Neuronal stem cell (in vitro differentiated cells): Measurements from ENCODE around the gene C18orf54. TPM values are rescaled to one million over a fixed set of nuclear protein-coding genes. Genes with fewer than 3 reads are reported as not detected.

Experiments used
- DNase-seq: peaks from one replicate; pipeline ENCODE4 v3.0.0-alpha.2; 2013; ENCODE audit warnings: low spot score
- H2AFZ ChIP-seq: one replicate; pipeline ENCODE4 v1.6.1; 2013; ENCODE audit warnings: mild to moderate bottlenecking, low read length, inconsistent platforms
- H2AK5ac ChIP-seq: 2 replicates; pipeline ENCODE4 v1.6.1; 2013; ENCODE audit warnings: low read depth, mild to moderate bottlenecking, inconsistent platforms, low read length, moderate library complexity, mixed read lengths
- H2BK120ac ChIP-seq: 2 replicates; pipeline ENCODE4 v1.6.1; 2013; ENCODE audit warnings: low read depth, mild to moderate bottlenecking, inconsistent platforms, low read length, moderate library complexity, mixed read lengths
- H2BK12ac ChIP-seq: one replicate; pipeline ENCODE4 v1.6.1; 2013; ENCODE audit warnings: low read length, inconsistent platforms
- H2BK15ac ChIP-seq: 2 replicates; pipeline ENCODE4 v1.6.1; 2013; ENCODE audit warnings: mild to moderate bottlenecking, low read length, inconsistent platforms, mixed read lengths
- H2BK5ac ChIP-seq: one replicate; pipeline ENCODE4 v1.6.1; 2013; ENCODE audit warnings: inconsistent platforms, mild to moderate bottlenecking, low read length, moderate library complexity
- H3K14ac ChIP-seq: one replicate; pipeline ENCODE4 v1.6.1; 2013; ENCODE audit warnings: low read length, inconsistent platforms
- H3K18ac ChIP-seq: 2 replicates; pipeline ENCODE4 v1.6.1; 2013; ENCODE audit warnings: low read length, inconsistent platforms
- H3K23ac ChIP-seq: 2 replicates; pipeline ENCODE4 v1.6.1; 2013; ENCODE audit warnings: low read depth, mild to moderate bottlenecking, mixed read lengths, low read length, inconsistent platforms; ENCODE audit not compliant: poor library complexity
- H3K27ac ChIP-seq: replicated peaks from 3 replicates; pipeline ENCODE4 v1.5.1; 2013; ENCODE audit warnings: low read length, inconsistent platforms
- H3K27me3 ChIP-seq, 3 experiments: 2 replicates each; pipeline ENCODE4 v1.6.1; 2013; ENCODE audit warnings: low read length in 3 of 3, mild to moderate bottlenecking in 2 of 3, inconsistent platforms in 1 of 3, low read depth in 1 of 3, mixed read lengths in 1 of 3, moderate library complexity in 1 of 3; ENCODE audit not compliant: control insufficient read depth in 3 of 3, insufficient read depth in 3 of 3
- H3K36me3 ChIP-seq, 2 donors: replicated peaks in 1 of 2; 2 replicates each; pipeline ENCODE4 v1.6.1; 2013; ENCODE audit warnings: low read length in 2 of 2; ENCODE audit not compliant: control insufficient read depth in 2 of 2, insufficient read depth in 2 of 2
- H3K4ac ChIP-seq: 2 replicates; pipeline ENCODE4 v1.6.1; 2013; ENCODE audit warnings: inconsistent platforms, mild to moderate bottlenecking, low read length, moderate library complexity
- H3K4me1 ChIP-seq, 2 donors: 1 replicate in 1 of 2; 2 replicates in 1 of 2; pipeline ENCODE4 v1.6.1; 2013; ENCODE audit warnings: low read length in 2 of 2, low read depth in 1 of 2; ENCODE audit not compliant: control insufficient read depth in 2 of 2, insufficient read depth in 1 of 2
- H3K4me2 ChIP-seq: one replicate; pipeline ENCODE4 v1.6.1; 2013; ENCODE audit warnings: mild to moderate bottlenecking, low read length, inconsistent platforms; ENCODE audit not compliant: insufficient read depth, poor library complexity, severe bottlenecking
- H3K4me3 ChIP-seq, 2 donors: 2 replicates each; pipeline ENCODE4 v1.5.1; 2013; ENCODE audit warnings: low read length in 2 of 2, mild to moderate bottlenecking in 2 of 2, inconsistent platforms in 1 of 2, moderate library complexity in 1 of 2
- H3K79me1 ChIP-seq: one replicate; pipeline ENCODE4 v1.6.1; 2013; ENCODE audit warnings: low read depth, mild to moderate bottlenecking, inconsistent platforms, low read length, moderate library complexity
- H3K9ac ChIP-seq: one replicate; pipeline ENCODE4 v1.6.1; 2013; ENCODE audit warnings: mild to moderate bottlenecking, low read depth, low read length, inconsistent platforms; ENCODE audit not compliant: poor library complexity
- H3K9me3 ChIP-seq, 2 donors: replicated peaks in 1 of 2; 2 replicates each; pipeline versions ENCODE3 to v1.6.1; 2013; ENCODE audit warnings: low read length in 2 of 2, mild to moderate bottlenecking in 2 of 2, inconsistent platforms in 1 of 2, low read depth in 1 of 2, mixed read lengths in 1 of 2, moderate library complexity in 1 of 2; ENCODE audit not compliant: control insufficient read depth in 2 of 2, insufficient read depth in 1 of 2
- H4K8ac ChIP-seq: one replicate; pipeline ENCODE4 v1.6.1; 2013; ENCODE audit warnings: low read depth, mild to moderate bottlenecking, inconsistent platforms, low read length, moderate library complexity
- H4K91ac ChIP-seq: one replicate; pipeline ENCODE4 v1.6.1; 2013; ENCODE audit warnings: low read length, low read depth, mild to moderate bottlenecking, inconsistent platforms; ENCODE audit not compliant: poor library complexity
- WGBS, 2 donors: extraction: QIAGEN DNeasy Blood & Tissue Kit; methylation state at CpG; one replicate each; pipeline ENCODE4 v1.1.7; 2013; ENCODE audit warnings: missing lambda C conversion rate in 2 of 2, mixed read lengths in 1 of 2; ENCODE audit not compliant: insufficient read length in 2 of 2, insufficient replicate concordance in 1 of 2; ENCODE audit errors: extremely low coverage in 2 of 2; 5-methylcytosine and 5-hydroxymethylcytosine counted together
- small RNA-seq: library from polyadenylated mRNA; stranded (forward); fragments of <200 nt; extraction: miRNeasy Mini kit (QIAGEN cat#:217004); gene quantifications from one replicate; pipeline ENCODE3, GENCODE V24; 2013; ENCODE audit not compliant: insufficient read depth

The C18orf54 gene

DNA sequence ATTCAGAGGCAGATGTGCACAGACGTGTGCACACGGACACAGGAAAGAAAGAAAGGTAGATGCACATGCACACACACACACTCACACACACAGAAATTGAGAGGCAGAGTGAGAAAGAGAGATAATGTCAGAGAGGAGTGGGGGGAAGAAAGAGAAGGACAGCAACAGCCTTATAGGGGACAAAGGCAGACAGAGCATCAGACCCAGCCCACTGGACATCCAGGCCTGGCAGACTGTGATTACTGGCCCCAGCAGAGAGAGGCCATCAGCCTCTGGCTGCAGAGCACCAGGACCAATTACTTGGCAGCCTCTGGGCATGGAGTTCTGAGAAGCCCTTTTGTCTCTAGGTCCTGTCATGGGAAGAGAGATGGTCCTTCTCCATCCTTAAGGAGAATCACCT is 66.1 kb downstream of the C18orf54 start:
- H3K9me3 ChIP-seq: no peaks in the 10 kb centered on the region
- no peak overlapping the region for H3K14ac ChIP-seq
- H2BK12ac ChIP-seq: no peak overlapping the region
- no peak overlapping the region for H2BK5ac ChIP-seq
- no peak overlapping the region for H2AK5ac ChIP-seq
- H3K27ac ChIP-seq: no peak overlapping the region
- no CpG with 5 or more reads among the region's 2 CpGs for WGBS, 2 donors
- no peaks in the 10 kb centered on the region for H3K36me3 ChIP-seq
- H3K9ac ChIP-seq: no peak overlapping the region
- no peak overlapping the region for H2AFZ ChIP-seq
- H3K18ac ChIP-seq: no peak overlapping the region
- H3K4me1 ChIP-seq: no peaks in the 10 kb centered on the region
- no peaks in the 10 kb centered on the region for H3K79me1 ChIP-seq
- H3K23ac ChIP-seq: no peak overlapping the region
- H4K91ac ChIP-seq: no peak overlapping the region
- no peak overlapping the region for H3K4me2 ChIP-seq
- H2BK15ac ChIP-seq: no peak overlapping the region
- no peak for DNase-seq
- H3K4ac ChIP-seq: no peak overlapping the region
- no peak overlapping the region for H4K8ac ChIP-seq
- no peak overlapping the region for H2BK120ac ChIP-seq
- no peak overlapping the region for H3K4me3 ChIP-seq
- H3K27me3 ChIP-seq: no peaks in the 10 kb centered on the region

DNA sequence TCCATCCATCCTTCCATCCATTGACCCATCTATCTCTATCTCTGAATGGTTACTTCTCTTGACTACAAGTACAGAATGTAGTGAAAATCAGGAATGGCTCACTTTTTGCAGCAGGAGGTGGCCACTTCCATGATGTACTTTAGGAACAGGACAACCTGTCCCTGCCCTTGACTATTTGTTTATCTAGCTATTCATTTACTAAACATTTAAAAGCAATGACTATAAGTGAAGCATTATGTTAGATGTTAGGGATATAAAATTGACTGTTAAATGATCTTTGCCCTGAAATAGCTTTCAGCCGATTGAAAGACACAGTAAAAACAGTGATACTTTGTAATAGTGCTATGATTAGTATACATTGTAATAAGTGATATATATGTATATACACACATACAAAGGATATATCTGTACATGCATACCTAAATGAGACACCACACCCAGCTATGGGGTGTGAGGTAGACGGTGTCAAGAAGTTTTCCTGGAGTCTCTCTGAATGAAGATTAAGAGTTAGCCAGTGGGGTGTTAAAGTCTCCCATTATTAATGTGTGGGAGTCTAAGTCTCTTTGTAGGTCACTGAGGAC is 68.5 kb downstream of the C18orf54 start:
- Histone ChIP-seq H2AK5ac (no peak overlapping the region), H3K27me3 (no peaks in the 10 kb centered on the region), H3K4ac (no peak overlapping the region), H3K9me3 (no peaks in the 10 kb centered on the region), H2BK5ac (no peak overlapping the region), H2BK12ac (no peak overlapping the region), H3K4me1 (no peaks in the 10 kb centered on the region), H3K4me2 (no peak overlapping the region), H3K27ac (no peak overlapping the region), H3K79me1 (no peaks in the 10 kb centered on the region), H3K4me3 (no peak overlapping the region), H2BK15ac (no peak overlapping the region), H3K9ac (no peak overlapping the region), H4K91ac (no peak overlapping the region), H3K14ac (no peak overlapping the region), H3K18ac (no peak overlapping the region), H2AFZ (no peak overlapping the region), H3K36me3 (no peaks in the 10 kb centered on the region), H4K8ac (no peak overlapping the region), H3K23ac (no peak overlapping the region), H2BK120ac (no peak overlapping the region)
- DNase-seq: no peak
- no CpG with 5 or more reads among the region's 2 CpGs for WGBS, 2 donors

Small RNA genes lying within 50 kb of the gene (small RNA-seq; reads per million reads assigned to genes)
- not detected for gene SNRPGP2
